GM12873 (cell line): Measurements from ENCODE around the gene TMEM116.

ENCODE experiments used
- CTCF ChIP-seq: IDR thresholded peaks from 2 replicates; pipeline ENCODE4 v1.5.1; 2012; ENCODE audit warnings: low read depth, mild to moderate bottlenecking, moderate library complexity, low read length, control low read depth; ENCODE audit not compliant: insufficient read depth; ENCODE audit errors: missing control alignments

The TMEM116 gene

DNA sequence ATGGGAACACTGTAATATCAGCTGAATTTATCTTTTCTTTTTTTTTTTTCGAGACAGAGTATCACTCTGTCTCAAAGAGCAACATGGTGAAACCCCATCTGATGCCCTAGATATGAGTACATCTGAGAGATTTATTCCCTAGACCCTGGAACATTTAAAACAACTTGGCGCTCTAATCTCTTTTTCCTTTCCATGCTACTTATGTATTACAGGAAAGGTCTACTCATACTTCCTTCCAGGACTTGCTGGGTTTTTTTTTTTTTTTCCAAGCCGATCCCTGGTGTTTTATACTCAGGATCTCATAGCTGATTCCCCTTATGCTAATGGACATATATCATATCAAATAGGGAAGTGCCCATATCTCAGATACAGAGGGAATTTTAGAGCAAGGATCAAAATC lies 87.8 kb downstream of the TMEM116 start:
- no peak for TF ChIP-seq CTCF

GRCh38 chr12:111907740-111908139 lies 105.2 kb downstream of the TMEM116 start:
- TF ChIP-seq CTCF = no peak

GRCh38 chr12:111905502-111905901 lies 107.5 kb downstream of the TMEM116 start:
- no peak for TF ChIP-seq CTCF

- TF ChIP-seq CTCF = no peak
Observed at GRCh38 chr12:111904446-111904975, 108.5 kb downstream of the TMEM116 start.

DNA sequence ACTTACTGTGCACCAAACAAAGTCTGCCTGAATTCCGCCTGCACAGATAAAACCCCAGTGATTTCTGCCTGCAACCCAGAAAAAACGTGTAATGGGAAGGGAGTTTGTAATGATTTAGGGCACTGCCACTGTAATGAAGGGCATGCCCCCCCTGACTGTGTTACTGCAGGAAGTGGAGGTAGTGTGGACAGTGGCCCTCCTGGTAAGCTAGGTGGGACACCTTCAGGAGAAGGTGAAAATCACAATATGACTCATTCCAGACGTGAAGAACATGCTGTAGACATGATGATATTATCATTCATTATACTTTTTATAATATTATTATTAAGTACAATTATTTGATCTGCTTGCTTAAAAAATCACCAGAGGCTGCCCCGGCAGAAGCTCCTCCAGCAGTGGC lies 111.8 kb downstream of the TMEM116 start:
- no peak for TF ChIP-seq CTCF

GRCh38 chr12:111894556-111894955 lies 118.4 kb downstream of the TMEM116 start:
- no peak for TF ChIP-seq CTCF

- no peak for TF ChIP-seq CTCF
Observed at GRCh38 chr12:111893287-111893686, 119.7 kb downstream of the TMEM116 start.
